GM21526 (cell line): ENCODE measurements around the gene NAB2.

Source experiments
- ATAC-seq: cut with Tn5 transposase; IDR thresholded peaks from one replicate; pipeline ENCODE4 v1.9.1; 2021; ENCODE audit warnings: moderate library complexity; ENCODE audit not compliant: unreplicated experiment, low FRiP score

NAB2 gene

DNA sequence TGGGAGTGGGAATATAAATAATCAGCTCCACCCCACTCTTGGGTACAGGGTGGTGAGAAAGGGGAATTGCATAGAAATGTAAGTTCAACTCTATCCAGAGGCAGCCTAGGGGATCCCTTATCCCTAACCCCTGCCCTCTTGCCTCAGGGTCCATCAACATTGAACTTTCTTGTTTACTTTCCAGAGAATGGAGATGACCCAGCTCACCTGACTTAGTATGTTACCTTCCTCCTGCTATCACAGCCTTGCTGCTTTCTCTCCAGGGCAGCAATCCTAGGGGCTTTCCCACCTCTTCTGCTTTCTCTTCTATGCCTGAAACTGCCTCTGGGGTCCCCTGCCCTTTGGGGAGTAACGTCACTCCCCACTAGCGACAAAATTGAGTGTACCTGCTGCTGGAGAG, 42.0 kb downstream of the NAB2 start:
- no peak for ATAC-seq

DNA sequence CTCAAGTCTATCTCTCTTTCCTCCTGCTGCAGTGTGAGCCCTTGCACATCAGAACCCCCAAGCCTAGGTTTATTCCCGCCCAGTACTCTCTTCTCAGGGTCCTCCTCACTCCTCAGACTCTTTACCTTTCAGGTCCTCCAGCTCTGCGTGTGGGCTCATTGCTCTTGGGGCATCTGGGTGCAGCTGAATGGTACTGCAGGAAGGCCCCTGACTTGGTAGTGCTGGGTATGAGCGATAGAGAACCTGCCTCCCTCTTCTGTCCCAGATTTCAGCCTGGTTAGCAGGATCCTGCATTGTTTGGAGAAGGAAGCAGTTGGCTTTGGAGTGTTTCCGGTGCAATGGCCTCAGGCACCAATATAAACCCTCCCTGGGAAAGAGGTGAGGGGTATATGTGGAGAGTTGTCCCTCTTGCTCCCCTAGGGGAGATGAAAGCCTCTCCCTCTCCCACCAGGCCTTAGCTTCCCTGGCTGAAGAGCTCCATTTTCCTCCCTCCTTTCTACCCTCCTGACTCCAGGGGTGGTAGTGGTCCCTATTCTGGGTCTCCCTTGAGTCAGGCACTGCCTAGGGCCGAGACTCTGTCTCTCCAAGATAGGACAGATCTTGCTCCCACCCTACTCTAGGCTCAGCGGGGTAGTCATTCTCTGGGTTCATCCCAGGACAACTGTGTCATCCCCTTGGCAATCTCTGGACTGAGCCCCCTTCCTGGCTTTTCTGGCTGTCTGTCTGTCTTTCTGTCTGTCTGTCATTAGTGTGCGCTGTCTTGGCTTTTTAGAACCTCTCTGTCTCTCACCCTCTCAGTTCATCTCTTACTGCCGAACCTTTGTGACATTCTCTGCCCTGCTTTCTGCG, 43.2 kb downstream of the NAB2 start:
- no peak for ATAC-seq

DNA sequence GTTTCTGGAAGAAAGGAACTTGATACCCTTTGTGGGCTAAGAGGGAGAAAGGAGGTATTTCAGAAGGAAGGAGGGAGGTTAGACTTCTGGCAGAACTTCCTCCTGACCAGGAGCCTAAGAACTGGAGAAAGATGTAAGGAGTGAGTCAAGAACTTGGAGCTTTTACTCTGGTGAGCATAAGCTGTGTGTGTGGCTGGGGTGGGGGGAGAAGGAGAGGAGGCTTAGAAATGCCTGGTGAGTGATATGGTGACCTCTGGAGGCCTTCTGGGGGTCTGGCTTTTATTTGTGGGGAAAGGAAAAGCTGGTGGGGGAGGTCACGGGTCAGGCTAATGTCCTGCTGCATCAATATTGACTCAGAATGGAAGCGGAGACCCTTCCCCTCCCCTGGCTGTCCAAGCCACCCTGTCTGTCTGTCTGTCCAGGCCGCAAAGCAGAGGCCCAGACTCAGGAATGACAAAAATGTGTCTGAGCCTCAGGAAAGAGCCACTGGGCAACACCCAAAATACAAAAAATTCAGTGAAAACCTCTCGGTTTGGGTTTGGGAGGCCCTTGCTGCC, 44.2 kb downstream of the NAB2 start:
- no peak for ATAC-seq

DNA sequence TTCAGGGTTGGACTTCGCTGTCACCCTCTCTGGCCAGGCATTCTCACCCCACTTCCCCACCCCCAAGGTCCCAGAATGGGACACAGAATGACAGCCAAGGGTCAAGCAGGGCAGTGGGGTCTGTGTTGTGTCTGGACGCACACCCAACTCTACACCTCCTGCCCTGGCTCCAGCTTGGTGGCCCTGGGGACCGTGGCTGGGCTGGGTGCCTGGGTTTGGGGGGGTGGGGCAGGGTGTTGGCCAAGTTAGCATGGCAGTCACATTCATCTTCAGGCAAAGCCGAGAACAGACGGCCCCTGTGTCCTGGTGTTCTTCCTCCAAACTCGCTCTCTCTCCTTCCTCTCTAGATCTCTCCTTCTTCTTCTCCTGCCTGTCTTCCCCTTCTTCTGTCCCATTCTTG, 45.0 kb downstream of the NAB2 start:
- no peak for ATAC-seq

DNA sequence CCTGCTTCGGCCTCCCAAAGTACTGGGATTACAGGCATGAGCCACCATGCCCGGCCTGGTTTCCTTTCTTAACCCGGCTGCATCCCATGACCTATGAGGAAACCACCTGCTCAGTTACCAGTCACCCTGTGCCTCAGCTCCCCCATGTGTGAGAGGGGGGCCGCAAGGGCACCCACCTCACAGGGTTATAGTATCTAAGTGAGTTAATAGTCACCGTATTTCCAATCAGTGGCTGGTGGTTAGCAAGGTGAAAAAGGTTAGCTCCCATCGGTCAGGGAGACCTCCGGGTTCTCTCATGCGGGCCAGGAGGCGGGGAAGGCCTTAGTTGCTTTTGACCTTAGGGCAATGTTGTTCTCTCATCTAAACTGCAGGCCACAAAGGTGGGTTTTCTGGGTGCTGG, 46.0 kb downstream of the NAB2 start:
- no peak for ATAC-seq

DNA sequence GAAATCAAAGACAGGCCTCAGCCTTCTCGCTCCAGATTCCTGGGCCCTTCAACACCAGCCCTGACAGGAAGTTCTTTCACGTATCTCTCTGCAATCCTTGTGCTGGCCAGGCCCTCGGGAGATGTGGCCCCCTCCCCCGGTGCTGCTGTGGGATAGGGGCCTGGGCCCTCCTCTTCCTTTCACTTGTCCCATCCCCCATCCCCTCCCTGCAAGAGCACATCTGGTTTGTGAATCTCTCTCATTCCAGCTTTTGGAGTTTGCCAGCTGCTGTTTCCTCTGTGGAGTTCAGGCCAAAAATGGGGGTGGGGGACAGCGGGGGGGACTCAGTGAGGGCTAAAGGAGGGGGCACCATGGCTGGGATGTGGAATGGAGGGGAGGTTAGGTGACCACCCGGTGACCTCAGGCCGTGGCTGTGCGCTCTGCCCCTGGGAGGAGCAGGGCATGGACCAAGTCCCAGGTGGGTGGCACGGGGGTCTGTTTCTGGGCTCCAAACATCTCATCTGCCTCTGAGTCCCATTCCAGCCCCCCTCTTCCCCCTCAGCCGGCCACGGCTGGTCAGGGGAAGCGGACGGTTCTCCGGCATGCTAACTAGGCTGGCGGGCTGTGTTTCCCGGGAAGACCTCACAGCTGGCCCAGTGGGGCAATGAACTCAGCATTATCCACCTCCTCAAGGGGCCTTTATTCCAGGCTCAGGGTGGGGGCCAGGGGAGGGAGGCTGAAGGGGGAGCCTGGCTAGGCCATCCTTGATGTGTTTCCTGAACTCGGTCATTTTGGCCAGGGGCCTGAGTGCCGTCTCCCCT, 46.8 kb downstream of the NAB2 start:
- no peak for ATAC-seq

DNA sequence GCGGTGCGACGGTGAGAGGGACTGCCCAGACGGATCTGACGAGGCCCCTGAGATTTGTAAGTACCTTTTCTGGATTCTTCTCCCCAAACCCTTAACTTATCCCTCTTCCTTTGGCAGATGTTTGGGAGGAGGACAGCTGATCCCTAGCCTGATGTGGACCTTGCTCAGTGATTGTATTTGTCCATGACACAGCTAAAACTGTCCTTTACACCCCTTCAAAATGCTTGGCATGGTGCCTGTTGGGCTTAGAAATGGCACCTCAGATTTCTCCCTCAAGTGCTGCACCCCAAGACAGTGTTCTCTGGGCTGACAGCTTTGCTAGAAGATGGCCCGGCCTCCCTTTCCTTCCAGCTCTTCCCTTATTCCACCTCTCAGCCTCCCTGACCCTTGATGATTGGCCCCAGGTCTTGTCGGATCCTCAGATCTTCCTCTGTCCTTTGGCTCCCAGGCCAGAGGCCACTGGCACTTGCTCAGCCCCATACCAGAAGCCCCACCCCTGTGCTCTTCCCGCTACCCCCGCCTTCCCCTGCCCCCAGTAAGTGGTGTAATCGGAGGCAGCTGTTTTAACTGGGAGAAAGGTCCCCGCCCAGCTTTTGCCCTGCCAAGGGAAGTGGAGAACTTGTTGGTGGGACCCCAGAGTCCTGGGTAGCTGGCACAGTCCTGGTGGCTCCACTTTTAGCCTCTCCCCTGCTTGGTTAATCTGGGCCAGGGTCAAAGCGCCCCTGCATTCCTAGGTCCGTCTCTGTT, 49.8 kb downstream of the NAB2 start:
- no peak for ATAC-seq

DNA sequence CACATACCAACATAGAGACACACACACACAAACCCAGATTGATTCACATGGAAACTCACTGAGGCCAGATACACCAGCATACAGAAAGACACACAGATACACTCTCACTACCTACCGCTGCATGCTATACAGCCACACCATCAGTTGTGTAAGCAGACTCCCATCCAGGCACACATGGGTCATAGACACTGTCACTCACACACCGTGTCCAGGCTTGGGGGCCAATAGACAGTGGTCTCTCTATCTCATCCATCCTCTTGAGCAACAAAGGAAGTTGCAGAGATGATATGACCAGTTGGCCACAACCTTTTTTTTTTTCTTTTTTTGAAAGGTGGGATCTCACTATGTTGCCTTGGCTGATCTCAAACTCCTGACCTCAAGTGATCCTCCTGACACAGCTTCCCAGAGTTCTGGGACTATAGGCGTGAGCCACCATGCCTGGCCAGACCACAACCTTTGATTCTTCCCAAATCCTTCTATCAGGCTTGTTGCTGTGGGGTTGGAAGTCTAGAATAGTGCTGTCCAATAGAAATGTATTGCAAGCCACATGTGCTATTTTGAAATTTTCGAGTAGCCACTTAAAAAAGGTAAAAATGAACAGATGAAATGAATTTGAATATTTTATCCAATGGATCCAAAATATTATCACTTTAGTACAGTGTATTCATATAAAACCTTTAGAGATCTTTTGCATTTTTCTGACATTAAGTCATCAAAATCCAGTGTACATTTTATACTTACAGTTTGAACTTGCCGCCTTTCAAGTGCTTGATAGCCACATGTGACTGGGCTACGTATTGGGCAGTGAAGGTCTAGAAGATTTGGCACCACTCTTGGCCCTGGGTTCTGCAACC, 51.1 kb downstream of the NAB2 start:
- no peak for ATAC-seq

DNA sequence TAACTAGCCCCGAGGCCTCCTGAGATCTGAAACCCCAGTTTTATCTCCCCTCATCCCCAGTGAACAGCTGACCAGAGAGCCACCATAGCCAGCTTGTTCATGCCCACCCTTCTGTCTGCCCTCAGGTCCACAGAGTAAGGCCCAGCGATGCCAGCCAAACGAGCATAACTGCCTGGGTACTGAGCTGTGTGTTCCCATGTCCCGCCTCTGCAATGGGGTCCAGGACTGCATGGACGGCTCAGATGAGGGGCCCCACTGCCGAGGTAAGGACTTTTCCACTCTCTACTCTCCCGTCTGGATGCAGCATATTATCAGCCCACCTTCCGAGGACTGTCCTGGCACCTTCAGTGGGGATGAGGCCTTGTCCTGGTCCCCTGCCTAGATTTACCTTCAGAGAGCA, 52.3 kb downstream of the NAB2 start:
- ATAC-seq: no peak

DNA sequence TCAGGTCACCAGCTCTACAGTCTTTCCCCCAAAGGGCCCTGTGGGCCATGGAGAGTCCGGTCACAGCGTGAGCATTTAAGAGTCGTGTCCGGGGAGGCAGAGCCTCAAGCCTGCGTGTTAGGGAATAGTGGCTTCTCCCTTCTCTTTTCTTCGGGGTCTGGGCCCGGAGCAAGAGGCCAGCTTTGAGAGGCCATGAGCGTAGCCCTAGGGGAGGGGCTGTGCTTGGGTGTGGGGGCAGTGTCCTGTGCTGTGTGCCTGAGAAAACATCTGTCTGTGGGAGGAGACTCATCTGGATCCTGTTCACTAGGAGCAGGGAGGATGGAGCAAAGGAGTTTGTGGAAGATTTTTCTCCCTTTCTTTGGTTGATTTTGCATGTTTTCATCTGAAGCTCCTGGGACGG, 53.2 kb downstream of the NAB2 start:
- no peak for ATAC-seq

DNA sequence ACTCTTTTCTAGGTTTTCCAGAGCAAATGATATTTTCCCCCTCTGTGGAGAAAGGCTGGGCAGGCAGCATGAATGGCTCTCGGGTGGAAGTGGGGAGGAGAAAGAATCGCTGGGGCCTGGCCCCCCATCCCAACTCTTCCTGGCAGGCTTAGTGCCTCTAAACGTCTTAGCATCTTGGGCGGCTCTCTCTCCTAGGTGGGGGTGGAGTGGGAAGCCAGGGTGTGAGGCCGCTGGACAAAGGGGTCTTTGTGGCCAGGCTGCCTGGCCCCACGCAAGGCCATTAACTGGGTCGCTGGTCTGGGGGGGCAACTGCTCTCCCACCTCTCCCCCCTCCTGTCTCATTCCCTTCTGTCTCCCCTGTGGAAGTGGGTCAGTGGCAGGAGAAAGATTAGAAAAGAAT, 53.8 kb downstream of the NAB2 start:
- no peak for ATAC-seq

DNA sequence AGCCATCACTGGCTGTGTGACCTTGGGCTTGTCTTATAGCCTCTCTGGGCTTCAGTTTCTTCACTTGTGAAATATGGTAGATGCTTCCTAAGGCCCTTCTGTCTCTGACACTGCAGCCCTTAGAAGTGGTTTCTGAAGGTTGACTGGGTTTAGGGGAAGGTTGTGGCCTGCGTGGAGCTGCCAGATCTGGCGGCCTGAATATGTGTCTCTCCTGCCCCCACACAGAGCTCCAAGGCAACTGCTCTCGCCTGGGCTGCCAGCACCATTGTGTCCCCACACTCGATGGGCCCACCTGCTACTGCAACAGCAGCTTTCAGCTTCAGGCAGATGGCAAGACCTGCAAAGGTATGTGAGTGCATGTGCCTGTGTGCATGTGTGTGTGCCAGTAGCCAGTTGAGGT, 54.5 kb downstream of the NAB2 start:
- no peak for ATAC-seq
